Measurements from ENCODE around the gene PRR12.

PRR12 gene

GRCh38 chr19:49645592-49645991, 54.6 kb downstream of the PRR12 start:
- TF ChIP-seq, protein P1, sequence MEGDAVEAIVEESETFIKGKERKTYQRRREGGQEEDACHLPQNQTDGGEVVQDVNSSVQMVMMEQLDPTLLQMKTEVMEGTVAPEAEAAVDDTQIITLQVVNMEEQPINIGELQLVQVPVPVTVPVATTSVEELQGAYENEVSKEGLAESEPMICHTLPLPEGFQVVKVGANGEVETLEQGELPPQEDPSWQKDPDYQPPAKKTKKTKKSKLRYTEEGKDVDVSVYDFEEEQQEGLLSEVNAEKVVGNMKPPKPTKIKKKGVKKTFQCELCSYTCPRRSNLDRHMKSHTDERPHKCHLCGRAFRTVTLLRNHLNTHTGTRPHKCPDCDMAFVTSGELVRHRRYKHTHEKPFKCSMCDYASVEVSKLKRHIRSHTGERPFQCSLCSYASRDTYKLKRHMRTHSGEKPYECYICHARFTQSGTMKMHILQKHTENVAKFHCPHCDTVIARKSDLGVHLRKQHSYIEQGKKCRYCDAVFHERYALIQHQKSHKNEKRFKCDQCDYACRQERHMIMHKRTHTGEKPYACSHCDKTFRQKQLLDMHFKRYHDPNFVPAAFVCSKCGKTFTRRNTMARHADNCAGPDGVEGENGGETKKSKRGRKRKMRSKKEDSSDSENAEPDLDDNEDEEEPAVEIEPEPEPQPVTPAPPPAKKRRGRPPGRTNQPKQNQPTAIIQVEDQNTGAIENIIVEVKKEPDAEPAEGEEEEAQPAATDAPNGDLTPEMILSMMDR (IDR thresholded peaks at IDR 0.05; ENCODE audit: insufficient read depth, missing control alignments): no peak
- FAIRE-seq (no peak), DNase-seq (ENCODE audit: insufficient read length, low spot score) (no peak)

- TF ChIP-seq, protein P1 (IDR thresholded peaks at IDR 0.05; ENCODE audit: insufficient read depth, missing control alignments): no peak
- DNase-seq (ENCODE audit: insufficient read length, low spot score): no peak
- no peak for FAIRE-seq
These were observed 55.0 kb downstream of the PRR12 start for GRCh38 chr19:49645995-49646394.

- no peak for FAIRE-seq
- DNase-seq (ENCODE audit: insufficient read length, low spot score): no peak
- TF ChIP-seq, protein P1 (IDR thresholded peaks at IDR 0.05; ENCODE audit: insufficient read depth, missing control alignments): no peak
These were observed 55.6 kb downstream of the PRR12 start for GRCh38 chr19:49646586-49646985.

GRCh38 chr19:49651029-49651819, 60.2 kb downstream of the PRR12 start:
- TF ChIP-seq, protein P1 (IDR thresholded peaks at IDR 0.05; ENCODE audit: insufficient read depth, missing control alignments): no peak
- DNase-seq (ENCODE audit: insufficient read length, low spot score) (no peak), FAIRE-seq (no peak)

DNA sequence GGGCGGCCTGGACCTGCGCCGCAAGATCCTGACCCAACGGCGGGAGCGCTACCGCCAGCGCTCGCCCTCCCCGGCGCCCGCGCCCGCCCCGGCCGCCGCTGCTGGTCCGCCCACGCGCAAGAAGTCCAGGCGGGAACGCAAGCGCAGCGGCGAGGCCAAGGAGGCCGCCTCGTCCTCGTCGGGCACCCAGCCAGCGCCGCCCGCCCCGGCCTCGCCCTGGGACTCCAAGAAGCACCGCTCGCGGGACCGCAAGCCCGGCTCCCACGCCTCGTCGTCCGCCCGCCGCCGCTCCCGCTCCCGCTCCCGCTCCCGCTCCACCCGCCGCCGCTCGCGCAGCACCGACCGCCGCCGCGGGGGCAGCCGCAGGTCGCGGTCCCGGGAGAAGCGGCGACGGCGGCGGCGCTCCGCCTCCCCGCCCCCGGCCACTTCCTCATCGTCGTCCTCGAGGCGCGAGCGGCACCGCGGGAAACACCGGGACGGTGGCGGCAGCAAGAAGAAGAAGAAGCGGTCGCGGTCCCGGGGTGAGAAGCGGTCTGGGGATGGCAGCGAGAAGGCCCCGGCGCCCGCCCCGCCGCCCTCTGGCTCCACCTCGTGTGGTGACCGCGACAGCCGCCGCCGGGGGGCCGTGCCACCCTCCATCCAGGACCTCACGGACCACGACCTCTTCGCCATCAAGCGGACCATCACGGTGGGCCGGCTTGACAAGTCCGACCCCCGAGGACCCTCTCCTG, 61.0 kb downstream of the PRR12 start:
- TF ChIP-seq, protein P1 (IDR thresholded peaks at IDR 0.05; ENCODE audit: insufficient read depth, missing control alignments): no peak
- FAIRE-seq: no peak
- no peak for DNase-seq (ENCODE audit: insufficient read length, low spot score)

DNA sequence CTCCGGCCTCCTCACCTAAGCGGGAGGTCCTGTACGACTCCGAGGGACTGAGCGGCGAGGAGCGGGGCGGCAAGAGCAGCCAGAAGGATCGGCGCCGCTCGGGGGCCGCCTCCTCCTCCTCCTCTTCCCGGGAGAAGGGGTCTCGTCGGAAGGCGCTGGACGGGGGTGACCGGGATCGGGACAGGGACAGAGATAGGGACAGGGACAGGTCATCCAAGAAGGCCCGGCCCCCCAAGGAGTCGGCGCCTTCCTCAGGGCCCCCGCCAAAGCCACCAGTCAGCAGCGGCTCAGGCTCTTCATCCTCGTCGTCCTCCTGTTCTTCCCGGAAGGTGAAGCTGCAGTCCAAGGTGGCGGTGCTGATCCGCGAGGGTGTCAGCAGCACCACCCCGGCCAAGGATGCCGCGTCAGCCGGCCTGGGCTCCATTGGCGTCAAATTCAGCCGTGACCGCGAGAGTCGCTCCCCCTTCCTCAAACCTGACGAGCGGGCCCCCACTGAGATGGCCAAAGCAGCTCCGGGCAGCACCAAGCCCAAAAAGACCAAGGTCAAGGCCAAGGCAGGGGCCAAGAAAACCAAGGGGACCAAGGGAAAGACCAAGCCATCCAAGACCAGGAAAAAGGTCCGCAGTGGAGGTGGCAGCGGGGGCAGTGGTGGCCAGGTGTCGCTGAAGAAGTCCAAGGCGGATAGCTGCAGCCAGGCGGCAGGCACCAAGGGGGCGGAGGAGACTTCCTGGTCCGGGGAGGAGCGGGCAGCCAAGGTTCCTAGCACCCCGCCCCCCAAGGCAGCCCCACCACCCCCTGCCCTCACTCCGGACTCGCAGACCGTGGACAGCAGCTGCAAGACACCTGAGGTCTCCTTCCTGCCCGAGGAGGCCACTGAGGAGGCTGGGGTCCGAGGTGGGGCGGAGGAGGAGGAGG, 61.8 kb downstream of the PRR12 start:
- no peak for FAIRE-seq
- DNase-seq (ENCODE audit: insufficient read length, low spot score): no peak
- TF ChIP-seq, protein P1 (IDR thresholded peaks at IDR 0.05; ENCODE audit: insufficient read depth, missing control alignments): no peak

Data from D721Med (cell line).